Measurements from ENCODE around the gene ANAPC4.

- TF ChIP-seq EP300 (IDR thresholded peaks at IDR 0.05), result no peak
- TF ChIP-seq, protein P1, sequence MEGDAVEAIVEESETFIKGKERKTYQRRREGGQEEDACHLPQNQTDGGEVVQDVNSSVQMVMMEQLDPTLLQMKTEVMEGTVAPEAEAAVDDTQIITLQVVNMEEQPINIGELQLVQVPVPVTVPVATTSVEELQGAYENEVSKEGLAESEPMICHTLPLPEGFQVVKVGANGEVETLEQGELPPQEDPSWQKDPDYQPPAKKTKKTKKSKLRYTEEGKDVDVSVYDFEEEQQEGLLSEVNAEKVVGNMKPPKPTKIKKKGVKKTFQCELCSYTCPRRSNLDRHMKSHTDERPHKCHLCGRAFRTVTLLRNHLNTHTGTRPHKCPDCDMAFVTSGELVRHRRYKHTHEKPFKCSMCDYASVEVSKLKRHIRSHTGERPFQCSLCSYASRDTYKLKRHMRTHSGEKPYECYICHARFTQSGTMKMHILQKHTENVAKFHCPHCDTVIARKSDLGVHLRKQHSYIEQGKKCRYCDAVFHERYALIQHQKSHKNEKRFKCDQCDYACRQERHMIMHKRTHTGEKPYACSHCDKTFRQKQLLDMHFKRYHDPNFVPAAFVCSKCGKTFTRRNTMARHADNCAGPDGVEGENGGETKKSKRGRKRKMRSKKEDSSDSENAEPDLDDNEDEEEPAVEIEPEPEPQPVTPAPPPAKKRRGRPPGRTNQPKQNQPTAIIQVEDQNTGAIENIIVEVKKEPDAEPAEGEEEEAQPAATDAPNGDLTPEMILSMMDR (IDR thresholded peaks at IDR 0.05), result no peak
- no peak for TF ChIP-seq MAX (IDR thresholded peaks at IDR 0.05)
- no peak for TF ChIP-seq RFX5 (IDR thresholded peaks at IDR 0.05)
- no peak for TF ChIP-seq HMGXB4 (CRISPR knock-in tag; IDR thresholded peaks at IDR 0.05; ENCODE audit: borderline replicate concordance)
- TF ChIP-seq BHLHE40 (IDR thresholded peaks at IDR 0.05; ENCODE audit: low read depth, low read length), result no peak
- no peak for TF ChIP-seq ZNF302 (CRISPR knock-in tag; IDR thresholded peaks at IDR 0.05)
- no peak for TF ChIP-seq MAFK (IDR thresholded peaks at IDR 0.05; ENCODE audit: partially characterized antibody)
Measured at GRCh38 chr4:25405453-25405852, 28.4 kb downstream of the ANAPC4 start.
